HG03520 (cell line): ENCODE data around the gene ANKRD20A1.
"Not testable (repeated sequence)": the region's sequence is repeated elsewhere in the genome, so short reads cannot be mapped to it uniquely, and the experiment has no call there.

Source experiments
- ATAC-seq: cut with Tn5 transposase; IDR thresholded peaks from one replicate; pipeline ENCODE4 v1.9.1; 2021; ENCODE audit warnings: mild to moderate bottlenecking, moderate library complexity; ENCODE audit not compliant: unreplicated experiment

ANKRD20A1 gene

GRCh38 chr9:67858871-67859270 is at the start of gene ANKRD20A1:
ANKRD20A1 (plus strand) TSS chr9:67858931; CDS start chr9:67859427, 496 bp downstream.
- not testable (repeated sequence) for ATAC-seq

- ATAC-seq: not testable (repeated sequence)
Measured at GRCh38 chr9:67832088-67832487, 26.6 kb upstream of the ANKRD20A1 start.
